ENCODE measurements around the gene CFAP43.
"Not testable (repeated sequence)": the region's sequence is repeated elsewhere in the genome, so short reads cannot be mapped to it uniquely, and the experiment has no call there.

The CFAP43 gene

DNA sequence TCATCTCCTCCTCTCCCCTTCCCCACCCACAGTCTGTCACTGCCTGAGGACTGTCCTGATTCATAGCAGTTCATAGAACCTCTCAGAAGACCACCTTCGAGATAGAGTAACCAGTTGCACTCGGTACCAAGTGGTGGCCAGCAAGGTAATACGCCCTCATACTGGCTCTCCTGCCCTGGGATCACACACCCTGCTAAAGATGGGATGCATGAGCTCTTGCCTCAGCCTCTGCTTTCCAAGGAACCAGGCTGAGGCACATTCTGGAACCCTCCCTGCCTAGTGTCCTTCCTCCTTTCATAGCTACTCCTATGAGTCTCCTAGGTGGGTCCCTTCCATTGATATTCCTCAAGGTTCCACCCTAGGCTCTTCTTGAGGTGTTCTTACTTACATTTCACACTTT, 15.5 kb downstream of the CFAP43 start:
- DNase-seq: no peak

DNA sequence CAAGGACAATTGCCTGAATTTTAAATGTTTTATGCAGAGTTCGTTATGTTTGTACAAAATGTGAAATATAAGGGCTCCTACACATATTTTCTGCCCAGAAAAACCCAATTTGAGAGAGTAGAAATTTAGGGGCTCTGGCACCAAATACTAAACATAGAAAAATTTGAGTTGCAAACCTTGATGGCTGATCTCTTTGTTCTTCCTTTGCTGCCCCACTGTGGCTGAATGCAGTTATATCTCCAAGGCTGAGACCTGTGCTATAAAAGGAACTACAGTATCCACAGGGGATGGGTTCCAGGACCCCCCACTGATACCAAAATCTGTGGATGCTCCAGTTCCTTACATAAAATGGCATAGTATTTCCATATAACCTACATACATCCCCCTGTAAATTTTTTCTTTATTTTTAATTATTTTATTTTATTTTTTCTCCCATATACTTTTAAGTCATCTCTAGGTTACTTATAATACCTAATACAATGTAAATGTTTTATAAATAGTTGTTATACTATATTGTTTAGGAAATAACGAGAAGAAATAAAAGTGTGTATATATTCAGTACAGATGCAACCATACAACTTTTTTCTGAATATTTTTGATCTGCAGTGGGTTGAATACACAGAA, 22.5 kb downstream of the CFAP43 start:
- peak; percentile 72 for DNase-seq

DNA sequence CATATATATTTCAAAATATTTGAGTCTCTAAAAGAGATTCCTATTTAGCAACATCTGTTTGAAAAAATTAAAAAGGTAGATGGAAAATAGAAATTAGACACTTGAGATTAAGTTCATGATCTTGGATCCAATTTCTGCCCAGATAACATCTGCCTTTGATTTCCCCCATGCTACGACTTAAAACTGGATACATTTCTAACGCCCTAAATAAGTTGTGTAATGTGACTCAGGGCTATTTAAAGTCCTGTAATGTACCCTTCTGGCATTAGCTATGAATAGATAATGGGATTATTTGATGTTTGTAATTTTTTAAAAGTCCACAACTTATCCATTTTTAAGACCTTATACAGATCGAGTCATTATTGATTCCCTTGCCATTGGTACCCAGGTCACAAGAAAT, 23.4 kb downstream of the CFAP43 start:
- DNase-seq: no peak

DNA sequence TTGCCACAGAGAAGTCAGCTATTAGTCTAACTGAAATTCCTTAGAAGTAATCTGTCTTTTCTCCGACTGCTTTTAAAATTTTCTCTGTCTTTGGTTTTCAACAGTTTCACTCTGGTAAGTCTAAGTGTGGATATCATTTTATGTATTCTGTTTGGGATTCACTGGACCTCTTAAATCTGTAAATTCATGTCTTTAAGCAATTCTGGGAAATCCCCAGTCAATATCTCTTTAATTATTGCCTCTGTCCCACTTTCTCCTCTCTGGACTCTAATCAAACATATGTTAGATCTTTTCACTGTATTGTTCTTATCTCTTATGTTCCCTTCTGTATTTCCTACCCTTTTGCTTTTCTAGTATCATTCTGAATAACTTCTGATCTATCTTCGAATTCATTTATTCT, 29.9 kb downstream of the CFAP43 start:
- no peak for DNase-seq

DNA sequence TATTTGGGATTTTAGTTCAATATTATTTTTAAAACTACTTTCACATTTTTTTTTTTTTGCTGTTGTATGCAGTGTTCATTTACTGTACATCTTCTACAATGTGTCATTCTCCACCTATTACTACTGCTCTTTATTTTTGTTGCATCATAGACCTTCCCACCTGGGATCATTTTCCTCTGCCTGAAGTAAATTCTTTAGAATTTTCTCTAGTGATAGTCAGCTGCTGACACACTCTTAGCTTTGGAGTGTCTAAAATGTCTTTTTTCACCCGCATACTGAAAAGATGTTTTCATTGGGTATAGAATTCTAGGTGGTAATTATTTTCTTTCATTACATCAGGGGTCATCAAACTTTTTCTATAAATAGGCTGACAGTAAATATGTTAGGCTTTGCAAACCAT, 30.5 kb downstream of the CFAP43 start:
- DNase-seq: no peak

DNA sequence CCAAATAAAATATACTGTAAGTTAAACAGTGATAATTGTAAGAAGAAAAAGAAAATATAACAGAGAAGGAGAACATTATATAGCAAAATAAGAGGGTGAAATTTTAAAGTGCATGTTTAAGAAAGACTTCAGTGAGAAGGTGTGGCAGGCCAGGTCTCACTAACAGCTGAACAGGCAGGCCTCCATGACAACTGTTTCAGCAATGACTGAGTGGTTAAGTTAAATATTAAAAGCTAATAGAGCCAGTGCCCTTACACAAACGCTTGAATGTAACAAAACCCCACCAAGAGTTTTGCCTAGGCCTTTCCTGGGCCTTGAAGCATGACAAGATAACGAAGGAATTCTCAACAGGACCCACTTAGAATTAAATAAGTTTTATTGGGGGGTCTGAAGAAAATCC, 32.6 kb downstream of the CFAP43 start:
- no peak for DNase-seq

DNA sequence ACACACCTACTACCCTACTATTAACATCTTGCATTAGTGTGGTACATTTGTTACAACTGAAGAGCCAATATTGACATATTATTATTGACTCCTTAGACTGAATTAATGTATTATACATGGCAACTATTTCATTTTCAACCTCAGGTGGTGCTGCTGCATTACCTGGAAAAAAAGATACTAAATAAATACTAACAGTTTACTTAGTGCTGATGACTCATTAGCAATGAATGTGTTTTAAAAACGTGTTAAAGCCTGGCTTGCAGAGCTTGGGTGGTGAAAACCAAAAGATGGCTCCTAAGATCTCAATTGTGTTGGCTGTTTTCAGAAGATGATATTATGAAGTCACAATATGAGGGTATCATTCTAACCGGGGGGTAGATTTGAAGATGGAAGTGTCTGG, 34.8 kb downstream of the CFAP43 start:
- DNase-seq: no peak

DNA sequence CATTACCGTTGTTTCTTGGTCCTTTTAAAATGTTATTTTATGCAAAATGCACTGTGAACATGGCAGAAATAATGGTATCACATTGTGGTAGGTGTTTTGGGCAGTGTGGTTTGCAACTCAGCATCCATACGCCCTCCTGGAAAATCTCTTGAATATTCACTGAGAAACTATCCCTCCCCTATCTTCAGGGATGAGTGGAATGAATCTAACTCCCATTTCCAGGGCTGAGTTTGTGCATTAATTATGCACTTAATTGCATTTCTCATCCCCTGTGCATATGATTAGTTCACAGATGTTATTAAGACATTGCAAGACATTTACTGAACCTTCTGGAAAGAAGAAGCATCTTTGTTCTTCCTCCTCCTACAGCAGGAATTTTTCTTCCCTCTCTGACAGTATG, 36.5 kb downstream of the CFAP43 start:
- no peak for DNase-seq

DNA sequence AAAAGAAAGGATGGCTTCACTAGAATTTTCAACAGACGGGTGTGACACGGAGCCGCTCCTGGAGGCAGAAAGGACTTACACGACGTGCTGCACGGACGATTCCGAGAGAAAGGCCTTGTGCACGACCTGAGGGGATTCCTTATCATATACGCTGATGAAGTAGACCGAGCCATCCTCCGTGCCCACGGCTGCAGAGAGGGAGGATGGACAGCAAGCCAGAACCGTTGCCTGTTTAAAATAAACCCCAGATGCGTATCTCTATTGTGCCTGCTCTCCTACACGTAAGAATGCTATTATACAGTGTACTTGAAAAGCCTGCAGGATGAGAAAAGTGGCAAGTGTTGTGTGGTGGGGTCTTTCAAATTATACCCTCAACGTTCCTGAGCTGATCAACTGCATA, 38.4 kb downstream of the CFAP43 start:
- DNase-seq: no peak

DNA sequence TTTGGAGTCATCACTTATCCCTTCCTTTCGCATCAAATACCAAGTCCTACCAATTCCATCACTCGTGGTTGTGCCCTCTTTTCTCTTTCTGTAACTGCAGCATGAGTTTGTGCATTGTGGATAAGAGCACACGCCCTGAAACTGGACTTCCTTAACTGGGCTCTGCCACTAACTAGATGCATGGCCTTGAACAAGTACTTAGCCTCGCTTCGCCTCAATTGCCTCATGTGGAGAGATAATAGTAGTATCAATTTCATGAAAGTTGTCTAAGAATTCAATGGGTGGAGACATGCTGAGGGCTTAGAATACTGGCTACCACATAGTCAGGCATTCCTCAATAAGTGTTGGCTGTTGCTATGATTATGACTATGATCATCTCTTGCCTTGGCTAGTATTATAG, 41.5 kb downstream of the CFAP43 start:
- DNase-seq: no peak

DNA sequence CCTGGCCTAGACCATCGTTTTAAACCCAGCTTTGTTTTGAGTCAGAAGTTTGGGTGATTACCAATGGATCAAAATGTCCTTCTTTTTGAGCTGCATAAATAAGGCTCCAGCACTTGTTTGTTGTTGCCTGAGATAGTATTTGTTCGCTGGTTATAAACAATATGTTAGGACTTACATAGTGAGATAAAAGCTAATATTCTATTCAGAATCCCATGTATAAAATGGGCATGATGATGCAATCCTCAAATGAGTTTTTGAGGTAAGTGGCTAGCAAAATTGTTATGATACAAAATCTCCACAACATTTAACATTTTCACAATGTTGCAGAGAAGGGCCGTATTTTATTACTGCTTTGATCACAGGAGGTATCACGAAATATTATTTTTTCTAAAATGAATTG, 48.5 kb downstream of the CFAP43 start:
- no peak for DNase-seq

DNA sequence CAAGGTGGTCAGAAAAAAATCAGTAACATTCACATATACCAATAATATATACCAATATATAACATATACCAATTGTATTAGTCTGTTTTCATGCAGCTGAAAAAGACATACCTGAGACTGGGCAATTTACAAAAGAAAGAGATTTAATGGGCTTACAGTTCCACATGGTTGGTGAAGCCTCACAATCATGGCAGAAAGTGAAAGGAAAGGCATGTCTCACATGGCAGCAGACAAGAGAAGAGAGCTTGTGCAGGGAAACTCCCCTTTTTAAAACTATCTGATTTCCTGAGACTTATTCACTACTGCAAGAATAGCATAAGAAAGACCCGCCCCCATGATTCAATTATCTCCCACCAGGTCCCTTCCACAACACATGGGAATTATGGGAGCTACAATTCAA, 58.0 kb downstream of the CFAP43 start:
- DNase-seq: not testable (repeated sequence)

DNA sequence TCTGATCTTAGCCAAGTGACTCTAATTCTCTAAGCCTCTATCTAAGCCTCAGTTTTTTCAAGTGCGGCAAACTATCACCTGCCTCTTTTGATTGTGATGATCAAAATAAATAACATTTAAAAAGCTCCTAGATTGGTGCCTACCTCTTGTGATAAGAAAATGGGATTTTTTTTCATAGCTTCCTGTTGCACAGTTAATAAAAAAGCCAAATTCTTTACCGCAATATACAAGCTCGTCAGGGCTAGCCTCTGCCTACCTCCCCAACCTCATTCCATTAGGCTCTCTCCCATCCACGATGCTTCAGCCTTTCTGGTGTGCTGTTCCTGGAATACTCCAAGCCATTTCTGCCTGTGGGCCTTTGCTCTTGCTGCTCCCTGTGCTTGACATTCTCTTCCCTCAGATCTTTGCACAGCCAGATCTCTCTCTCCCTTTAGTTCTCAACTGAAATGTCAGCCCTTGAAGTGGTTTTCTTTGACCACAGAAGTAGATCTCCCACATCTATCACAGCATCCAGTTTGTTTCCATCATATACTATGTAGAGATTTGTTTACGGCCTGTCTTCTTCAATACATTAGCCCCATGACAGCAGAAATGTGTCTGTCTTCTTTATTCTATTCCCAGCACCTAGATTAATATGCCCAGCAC, 61.4 kb downstream of the CFAP43 start:
- no peak for DNase-seq

DNA sequence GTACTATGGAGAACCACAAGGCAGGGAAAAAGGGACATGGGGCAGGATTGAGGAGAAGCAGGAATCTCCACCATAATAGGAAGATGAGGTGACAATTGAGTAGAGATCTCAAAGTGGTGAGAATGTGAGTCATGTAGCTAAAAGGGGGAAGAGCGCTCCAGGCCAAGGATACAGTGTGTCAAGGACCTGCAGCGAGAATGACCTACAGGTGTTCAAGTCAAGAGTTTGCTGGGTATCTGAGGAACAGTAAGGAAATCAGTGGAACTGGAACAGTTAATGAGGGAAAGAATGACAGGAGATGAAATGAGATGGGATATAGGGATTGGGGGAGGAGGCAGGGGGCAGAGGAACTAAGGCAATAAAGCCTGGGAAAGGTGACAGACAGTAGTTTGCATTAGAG, 76.6 kb downstream of the CFAP43 start:
- DNase-seq: no peak

DNA sequence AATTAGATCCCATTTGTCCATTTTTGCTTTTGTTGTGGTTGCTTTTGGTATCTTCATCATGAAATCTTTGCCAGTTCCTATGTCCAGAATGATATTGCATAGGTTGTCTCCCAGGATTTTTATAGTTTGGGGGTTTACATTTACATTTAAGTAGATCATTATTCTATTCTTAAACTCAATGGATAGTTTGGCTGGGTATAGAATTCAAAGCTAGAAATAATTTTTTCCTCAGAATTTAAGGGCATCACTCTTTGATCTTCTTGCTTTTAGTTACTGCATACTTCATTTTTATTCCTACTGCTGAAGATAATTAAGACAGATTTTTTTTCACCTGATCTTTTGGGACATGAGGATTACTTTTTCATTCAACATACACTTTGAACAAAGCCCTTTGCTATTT, 80.4 kb downstream of the CFAP43 start:
- no peak for DNase-seq

DNA sequence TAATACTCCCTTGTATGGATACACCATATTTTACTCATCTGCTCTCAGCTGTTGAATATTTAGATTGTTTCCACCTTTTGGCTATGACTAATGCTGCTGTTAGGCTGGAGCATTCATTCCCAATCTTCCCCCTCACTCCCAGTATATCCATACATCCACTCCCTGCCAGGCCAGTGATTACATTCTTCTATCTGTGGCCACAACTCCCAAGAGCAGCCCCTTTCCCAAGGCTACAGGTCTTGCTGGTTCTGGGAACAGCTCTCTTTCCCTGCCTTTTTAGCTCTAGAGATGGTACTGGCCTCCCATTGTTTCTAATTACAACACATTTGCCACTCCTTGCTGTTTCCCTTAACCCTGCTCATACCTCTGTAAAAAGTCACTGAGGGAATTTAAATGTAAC, 82.0 kb downstream of the CFAP43 start:
- DNase-seq: no peak

DNA sequence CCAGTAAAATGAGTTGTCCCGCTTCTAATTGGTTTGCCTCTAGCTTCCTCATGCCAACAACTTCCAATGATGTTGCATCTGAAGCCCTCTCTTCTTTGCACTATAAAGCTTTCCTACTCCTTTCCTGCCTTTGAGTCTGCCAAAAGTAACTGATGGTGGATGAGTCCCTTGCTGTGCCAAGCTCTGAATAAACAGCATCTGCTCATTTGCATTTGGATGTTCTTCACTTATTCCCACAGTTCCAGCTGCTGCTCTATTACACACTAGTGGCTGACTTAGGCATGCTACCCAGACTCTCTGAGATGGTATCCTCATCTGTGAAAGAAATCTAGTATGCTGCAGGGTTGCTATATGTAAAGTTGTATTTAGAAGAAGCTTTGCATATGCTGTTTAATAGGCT, 85.3 kb downstream of the CFAP43 start:
- DNase-seq: no peak

DNA sequence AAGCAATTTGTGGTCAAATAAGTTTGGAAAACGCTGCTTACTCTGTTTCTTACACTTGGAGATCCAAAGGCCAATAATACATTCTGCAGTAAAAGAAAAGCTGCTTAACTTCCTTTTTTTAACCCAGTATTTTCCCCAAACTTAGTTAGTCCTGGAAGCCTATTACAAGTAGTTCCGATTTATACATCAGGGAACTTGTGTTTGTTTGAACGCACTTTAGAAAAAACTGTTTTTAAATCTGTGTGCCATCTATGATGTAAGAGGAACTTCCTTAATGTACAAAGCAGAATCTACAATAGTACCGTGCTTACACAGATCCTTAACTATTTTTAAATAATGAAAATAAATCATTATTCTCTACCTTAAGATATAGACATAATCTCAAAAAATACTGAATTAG, 87.2 kb downstream of the CFAP43 start:
- DNase-seq: no peak

DNA sequence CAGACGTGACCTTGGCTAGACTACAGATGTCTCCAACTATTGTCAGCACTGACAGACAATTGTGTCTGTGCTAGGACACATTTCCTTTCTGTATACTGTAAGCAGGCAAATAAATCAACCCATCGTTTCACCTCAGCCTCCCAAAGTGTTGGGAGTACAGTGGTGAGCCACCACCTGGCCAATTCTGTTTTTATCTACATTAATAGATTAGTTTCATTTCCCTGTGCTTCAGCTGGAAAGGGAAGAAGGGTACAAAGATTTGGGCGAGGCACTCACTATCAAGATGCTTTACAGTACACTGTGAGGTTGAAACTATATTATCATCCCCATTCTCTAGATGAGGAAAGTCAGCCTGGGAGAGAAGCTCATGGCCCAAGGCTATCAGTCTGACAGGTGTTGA, 88.3 kb downstream of the CFAP43 start:
- no peak for DNase-seq

DNA sequence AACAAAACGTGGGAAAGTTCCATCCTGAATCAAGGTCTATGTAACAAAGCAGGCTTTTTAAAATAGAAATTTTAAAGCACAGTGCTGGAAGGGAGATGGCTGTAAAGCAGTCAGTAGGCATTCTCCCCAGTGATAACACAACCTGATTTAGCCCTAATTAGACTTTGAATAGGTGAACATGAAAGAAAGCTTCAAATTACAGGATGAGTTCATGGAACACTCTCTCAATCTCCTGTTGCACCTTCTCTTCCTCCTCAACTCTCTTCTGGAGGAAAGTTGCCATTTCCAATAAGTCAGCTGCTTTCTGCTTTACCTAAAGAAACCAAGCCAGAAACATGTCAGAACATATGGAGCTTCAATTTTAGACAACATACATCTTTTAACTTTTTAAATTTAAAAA, 90.1 kb downstream of the CFAP43 start:
- no peak for DNase-seq

DNA sequence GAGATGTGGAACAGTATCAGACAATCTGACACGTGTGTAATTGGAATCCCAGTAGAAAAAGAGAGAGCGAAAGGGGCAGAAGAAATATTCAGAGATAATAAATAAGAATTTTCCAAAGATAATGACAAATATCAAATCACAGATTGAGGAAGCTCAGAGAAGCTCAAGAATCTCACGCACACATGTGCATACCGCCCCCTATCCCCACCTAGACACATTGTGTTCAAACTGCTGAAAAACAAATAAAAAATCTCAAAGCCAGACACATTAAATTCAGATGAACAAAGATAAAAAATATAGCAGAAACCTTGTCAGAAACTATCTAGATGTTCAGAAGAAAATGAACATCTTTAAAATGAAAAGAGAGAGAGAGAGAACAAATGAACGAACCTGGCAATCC, 92.9 kb downstream of the CFAP43 start:
- DNase-seq: no peak

DNA sequence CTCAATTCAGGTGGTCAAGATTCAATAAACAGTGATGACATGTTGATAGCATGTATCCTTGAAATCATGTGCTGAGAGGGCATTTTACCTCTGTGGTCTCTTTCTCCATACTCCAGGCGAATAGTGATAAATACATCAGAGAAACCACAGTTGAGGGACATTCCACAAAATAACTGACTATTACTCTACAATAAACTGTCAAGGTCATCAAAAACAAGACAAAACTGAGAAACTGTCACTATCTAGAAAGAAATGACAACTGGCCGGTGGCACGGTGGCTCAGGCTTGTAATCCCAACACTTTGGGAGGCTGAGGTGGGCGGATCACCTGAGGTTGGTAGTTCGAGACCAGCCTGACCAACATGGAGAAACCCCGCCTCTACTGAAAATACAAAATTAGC, 94.0 kb downstream of the CFAP43 start:
- DNase-seq: no peak

DNA sequence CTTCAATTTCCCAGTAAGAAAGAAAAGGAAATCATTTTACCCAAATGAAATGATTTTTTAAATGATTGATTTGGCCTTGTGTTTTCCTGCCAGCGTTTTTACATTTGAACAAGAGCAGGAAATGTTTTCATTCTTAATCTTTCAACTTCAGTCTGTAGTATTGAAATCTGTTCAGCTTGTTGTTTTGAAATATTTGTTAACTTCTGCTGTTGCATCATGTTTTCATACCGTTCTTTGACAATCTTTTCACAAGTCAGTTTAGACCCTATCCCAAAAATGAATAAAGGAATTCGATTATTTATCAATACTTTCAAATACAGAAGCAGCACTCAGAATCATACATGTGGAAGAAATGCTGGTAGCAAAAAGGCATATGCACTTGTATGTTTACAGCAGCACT, 102.1 kb downstream of the CFAP43 start:
- no peak for DNase-seq

DNA sequence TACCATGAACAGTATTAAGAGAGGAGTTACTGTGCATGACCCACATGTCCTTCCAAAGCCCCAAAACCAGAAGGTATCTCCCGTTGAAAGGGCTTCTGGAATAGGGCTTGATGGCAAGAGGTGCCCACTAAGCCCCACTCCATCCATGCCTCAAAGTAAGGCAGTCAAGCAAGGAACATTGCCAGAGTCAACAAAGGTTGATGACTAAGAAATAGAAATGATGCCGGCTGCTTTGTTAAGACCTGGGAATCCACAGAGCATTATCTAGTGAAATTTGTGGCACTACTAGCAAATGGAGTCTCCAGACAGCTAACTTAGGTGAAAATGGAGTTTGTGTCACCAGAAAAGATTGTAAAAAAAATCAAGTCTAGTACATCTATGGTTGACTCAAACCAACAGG, 104.0 kb downstream of the CFAP43 start:
- DNase-seq: no peak

DNA sequence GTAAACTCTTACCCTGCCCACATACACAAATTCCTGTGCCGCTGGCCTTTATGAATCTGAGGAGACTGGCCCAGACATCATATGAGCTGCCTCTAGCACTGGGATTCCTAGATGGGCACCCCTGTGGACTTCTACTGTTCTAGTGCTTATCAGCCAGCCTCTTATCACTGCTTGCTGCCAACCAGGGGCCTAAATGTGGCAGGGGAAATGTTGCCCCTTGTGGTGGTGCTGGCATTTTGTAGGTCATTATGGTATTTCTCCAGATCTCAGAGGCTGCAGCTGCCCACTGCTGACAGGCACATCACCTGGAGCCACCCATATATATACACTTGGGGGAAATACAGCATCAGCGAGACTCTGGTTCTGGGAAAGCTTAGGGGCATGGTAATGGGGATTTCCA, 104.8 kb downstream of the CFAP43 start:
- peak; percentile 79 for DNase-seq

Data from hematopoietic multipotent progenitor cell treated with erythropoietin and hydrocortisone succinate and interleukin-3 and kit ligand, for 8 days (in vitro differentiated cells).